Liver (tissue), 3 donors: Measurements from ENCODE around the gene CENPO.

Source experiments
- SP1 ChIP-seq: IDR thresholded peaks from 2 replicates; pipeline ENCODE4 v1.6.1; 2018; ENCODE audit warnings: antibody characterized with exemption, mild to moderate bottlenecking
- TF ChIP-seq, protein P1 (sequence below): fragments of 150-350 bp; IDR thresholded peaks from 2 replicates; pipeline ENCODE4 v1.5.1; 2017; ENCODE audit warnings: improper control_type of control experiment, low read depth, low read length; ENCODE audit not compliant: missing input control
- TF ChIP-seq, protein P2 (sequence below): IDR thresholded peaks from 2 replicates; pipeline ENCODE4 v1.6.1; 2016; ENCODE audit warnings: antibody characterized with exemption
- TF ChIP-seq, protein P3 (sequence below): IDR thresholded peaks from 2 replicates; pipeline ENCODE4 v1.6.1; 2016; ENCODE audit warnings: antibody characterized with exemption
- donor health status: healthy.
- donor health status: healthy.

DNA sequence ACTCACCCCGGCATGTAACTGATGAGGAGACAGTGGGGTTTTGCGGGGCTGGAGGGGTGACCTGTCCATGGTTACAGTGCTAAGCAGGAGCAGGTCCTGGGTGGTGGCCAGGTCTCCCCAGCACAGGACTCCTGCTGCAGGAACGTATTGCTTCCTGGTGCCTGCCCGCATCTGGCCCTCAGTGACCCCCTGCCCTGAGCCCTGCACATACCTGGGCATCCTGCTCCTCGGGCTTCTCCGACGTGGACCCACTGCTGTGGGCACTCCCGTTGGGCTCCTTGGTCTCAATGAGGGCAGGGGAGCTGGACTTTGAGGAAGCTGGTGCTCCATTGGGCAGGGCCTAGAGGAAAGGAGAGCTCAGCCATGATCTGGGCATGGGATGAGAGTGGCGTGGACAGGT, 43.5 kb downstream of the CENPO start:
- TF ChIP-seq, protein P1, sequence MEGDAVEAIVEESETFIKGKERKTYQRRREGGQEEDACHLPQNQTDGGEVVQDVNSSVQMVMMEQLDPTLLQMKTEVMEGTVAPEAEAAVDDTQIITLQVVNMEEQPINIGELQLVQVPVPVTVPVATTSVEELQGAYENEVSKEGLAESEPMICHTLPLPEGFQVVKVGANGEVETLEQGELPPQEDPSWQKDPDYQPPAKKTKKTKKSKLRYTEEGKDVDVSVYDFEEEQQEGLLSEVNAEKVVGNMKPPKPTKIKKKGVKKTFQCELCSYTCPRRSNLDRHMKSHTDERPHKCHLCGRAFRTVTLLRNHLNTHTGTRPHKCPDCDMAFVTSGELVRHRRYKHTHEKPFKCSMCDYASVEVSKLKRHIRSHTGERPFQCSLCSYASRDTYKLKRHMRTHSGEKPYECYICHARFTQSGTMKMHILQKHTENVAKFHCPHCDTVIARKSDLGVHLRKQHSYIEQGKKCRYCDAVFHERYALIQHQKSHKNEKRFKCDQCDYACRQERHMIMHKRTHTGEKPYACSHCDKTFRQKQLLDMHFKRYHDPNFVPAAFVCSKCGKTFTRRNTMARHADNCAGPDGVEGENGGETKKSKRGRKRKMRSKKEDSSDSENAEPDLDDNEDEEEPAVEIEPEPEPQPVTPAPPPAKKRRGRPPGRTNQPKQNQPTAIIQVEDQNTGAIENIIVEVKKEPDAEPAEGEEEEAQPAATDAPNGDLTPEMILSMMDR, result no peak
- TF ChIP-seq SP1, result no peak
- TF ChIP-seq, protein P2, sequence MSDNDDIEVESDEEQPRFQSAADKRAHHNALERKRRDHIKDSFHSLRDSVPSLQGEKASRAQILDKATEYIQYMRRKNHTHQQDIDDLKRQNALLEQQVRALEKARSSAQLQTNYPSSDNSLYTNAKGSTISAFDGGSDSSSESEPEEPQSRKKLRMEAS, result no peak
- TF ChIP-seq, protein P3, sequence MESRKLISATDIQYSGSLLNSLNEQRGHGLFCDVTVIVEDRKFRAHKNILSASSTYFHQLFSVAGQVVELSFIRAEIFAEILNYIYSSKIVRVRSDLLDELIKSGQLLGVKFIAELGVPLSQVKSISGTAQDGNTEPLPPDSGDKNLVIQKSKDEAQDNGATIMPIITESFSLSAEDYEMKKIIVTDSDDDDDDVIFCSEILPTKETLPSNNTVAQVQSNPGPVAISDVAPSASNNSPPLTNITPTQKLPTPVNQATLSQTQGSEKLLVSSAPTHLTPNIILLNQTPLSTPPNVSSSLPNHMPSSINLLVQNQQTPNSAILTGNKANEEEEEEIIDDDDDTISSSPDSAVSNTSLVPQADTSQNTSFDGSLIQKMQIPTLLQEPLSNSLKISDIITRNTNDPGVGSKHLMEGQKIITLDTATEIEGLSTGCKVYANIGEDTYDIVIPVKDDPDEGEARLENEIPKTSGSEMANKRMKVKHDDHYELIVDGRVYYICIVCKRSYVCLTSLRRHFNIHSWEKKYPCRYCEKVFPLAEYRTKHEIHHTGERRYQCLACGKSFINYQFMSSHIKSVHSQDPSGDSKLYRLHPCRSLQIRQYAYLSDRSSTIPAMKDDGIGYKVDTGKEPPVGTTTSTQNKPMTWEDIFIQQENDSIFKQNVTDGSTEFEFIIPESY, result no peak
